NCI-H1694 (cell line): ENCODE measurements around the gene CRLF1.

Experiments used
- DNase-seq: peaks from one replicate; lab custom pipeline; 2025; lab: John Stamatoyannopoulos, UW

CRLF1 gene

GRCh38 chr19:18557411-18558201 is 49.0 kb downstream of the CRLF1 start, which contains the start of gene KXD1:
TSS of gene KXD1 (plus strand) at chr19:18557870. CDS start at chr19:18562057, 4,187 bp downstream.
- peak; percentile 96 for DNase-seq

DNA sequence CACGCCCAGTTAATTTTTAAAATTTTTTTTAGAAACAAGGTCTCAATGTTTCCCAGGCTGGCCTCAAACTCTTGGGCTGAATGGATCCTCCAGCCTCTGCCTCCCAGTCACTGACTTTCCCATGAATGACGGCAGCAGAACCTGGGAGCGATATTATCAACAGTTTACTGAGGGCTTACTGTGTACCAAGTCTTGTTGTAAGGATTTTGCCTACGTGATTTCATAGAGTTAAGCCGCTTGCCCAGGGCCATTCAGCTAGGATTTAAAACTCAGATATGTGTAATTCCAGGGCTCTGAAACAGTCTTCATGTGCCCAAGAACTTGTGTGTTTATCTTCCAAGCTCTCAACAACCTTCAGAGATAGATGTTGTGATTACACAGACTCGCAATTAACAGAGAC is 55.0 kb downstream of the CRLF1 start:
- DNase-seq: no peak

DNA sequence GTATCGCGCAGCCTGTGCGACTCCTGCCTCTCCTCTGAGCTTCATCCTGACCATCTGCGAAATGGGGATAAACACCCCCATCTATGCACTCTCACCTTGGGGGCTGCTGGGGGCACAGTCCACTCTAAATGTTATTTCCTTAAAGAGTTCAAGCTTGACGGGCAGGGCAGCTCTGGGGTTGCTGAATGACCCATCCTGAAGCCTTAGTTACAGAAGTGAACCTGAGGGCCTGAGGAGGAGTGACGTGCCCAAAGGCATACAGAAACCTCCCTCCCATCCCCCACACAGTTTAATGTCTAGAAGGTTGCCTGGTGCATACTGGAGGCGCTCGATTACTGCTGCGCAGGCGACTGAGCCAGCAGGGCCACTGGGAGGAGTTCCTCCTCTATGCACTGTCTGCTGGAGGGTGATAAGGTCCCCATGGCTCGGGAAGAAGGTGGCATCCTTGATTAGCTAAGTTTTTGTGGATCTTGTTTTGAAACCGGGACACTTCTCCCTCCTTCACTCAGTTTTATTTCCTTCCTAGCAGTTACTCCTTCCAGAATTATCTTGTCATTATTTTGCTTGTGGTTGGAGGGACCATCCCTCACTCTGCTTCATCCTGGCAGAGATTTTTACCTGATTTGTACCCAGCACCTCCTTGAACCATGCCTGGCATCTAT is 62.7 kb downstream of the CRLF1 start:
- DNase-seq: no peak
